Activated naive CD4-positive, alpha-beta T cell treated with anti-CD3 and anti-CD28 coated beads, Interleukin-2, amount 50 U/mL, for 24 hours (primary cell): Measurements from ENCODE around the gene UVRAG.
"Not testable (repeated sequence)": the region's sequence is repeated elsewhere in the genome, so short reads cannot be mapped to it uniquely, and the experiment has no call there.

ENCODE experiments used
- H3K27ac Mint-ChIP-seq: one replicate; pipeline ENCODE4 v1.8.0; 2021; ENCODE audit warnings: mild to moderate bottlenecking, mixed read lengths
- H3K27me3 Mint-ChIP-seq: one replicate; pipeline ENCODE4 v1.8.0; 2021; ENCODE audit warnings: mixed read lengths
- H3K36me3 Mint-ChIP-seq: one replicate; pipeline ENCODE4 v1.8.0; 2021; ENCODE audit warnings: mixed read lengths
- H3K4me1 Mint-ChIP-seq: one replicate; pipeline ENCODE4 v1.8.0; 2021; ENCODE audit warnings: mixed read lengths
- H3K4me3 Mint-ChIP-seq: one replicate; pipeline ENCODE4 v1.8.0; 2021; ENCODE audit warnings: mild to moderate bottlenecking, mixed read lengths
- H3K9me3 Mint-ChIP-seq: one replicate; pipeline ENCODE4 v1.8.0; 2021; ENCODE audit warnings: mixed read lengths

UVRAG gene

GRCh38 chr11:75868990-75869389 is 54.0 kb downstream of the UVRAG start:
- Mint-ChIP-seq H3K27ac (no peak overlapping the region), H3K4me3 (no peak overlapping the region)

DNA sequence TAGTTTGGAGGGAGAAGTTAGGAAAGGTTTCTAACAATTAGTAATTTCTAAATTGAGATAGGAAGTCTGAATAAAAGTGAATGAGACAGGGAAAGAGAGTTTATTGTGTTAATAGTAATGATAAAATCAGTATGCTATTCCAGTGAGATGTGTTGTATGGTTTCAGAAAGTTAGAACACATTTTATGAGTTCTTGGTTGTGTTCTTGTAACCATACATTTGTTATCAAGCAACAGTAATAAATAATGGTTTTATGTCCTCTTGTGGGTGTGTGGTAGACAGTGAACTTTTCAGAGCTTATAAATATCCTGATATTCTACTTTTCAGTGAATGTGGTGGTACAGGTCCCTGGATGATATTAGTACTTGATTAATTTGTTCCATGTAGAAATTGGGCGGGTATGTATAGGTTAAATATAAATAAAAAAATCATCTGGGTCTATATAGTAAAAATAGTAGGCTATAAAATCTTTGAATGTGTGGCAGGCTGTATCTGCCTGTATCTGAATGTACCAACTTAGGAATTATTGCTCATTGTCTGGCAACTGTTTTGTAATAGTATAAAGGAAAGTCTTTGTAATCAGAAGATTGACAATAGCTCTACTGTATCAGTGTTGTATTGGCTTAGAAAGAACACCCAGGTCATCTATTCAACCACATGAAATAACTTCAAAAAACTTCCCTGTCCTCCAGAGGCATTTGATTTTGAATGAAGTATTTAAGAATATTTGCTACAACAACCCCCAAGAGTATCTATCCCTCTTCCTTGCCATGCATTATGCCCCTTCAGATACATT is 54.8 kb downstream of the UVRAG start:
- H3K27me3 Mint-ChIP-seq = no peaks in the 10 kb centered on the region
- H3K27ac Mint-ChIP-seq = no peak overlapping the region
- no peak overlapping the region for H3K4me3 Mint-ChIP-seq
- H3K9me3 Mint-ChIP-seq = no peaks in the 10 kb centered on the region
- H3K4me1 Mint-ChIP-seq = peaks cover 32% of the 10 kb centered on the region
- H3K36me3 Mint-ChIP-seq = no peaks in the 10 kb centered on the region

More at GRCh38 chr11:75868990-75869389, 54.0 kb downstream of the UVRAG start:
- peaks cover 29% of the 10 kb centered on the region for H3K4me1 Mint-ChIP-seq
- H3K36me3 Mint-ChIP-seq = no peaks in the 10 kb centered on the region
- no peaks in the 10 kb centered on the region for H3K27me3 Mint-ChIP-seq
- no peaks in the 10 kb centered on the region for H3K9me3 Mint-ChIP-seq

DNA sequence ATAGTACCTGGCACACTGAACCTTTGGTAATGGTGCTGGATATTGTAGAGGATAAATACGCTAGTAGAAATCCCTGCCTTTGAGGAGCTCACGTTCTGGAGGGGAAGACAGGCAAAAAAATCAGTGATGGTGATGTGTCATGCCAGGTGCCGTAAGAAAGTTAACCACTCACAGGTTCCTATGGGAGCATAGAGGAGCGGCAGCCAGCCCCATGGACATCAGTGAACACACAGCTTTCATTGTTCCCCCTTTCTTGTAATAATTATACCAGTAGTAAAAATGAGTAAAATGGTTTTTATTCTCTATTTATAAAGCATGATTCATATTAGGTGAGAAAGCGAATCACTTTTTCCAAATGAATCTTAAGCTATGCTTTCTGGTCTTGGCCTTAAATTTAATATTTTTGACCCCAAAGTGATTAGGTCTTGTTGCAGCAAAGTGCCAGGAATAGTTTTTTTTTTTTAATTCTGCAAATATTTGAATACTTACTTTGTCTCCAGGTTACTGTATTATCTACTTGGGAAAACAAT is 57.9 kb downstream of the UVRAG start:
- Mint-ChIP-seq H3K4me1 (peaks cover 19% of the 10 kb centered on the region), H3K4me3 (no peak overlapping the region), H3K9me3 (no peaks in the 10 kb centered on the region), H3K27me3 (no peaks in the 10 kb centered on the region), H3K36me3 (no peaks in the 10 kb centered on the region), H3K27ac (peak overlapping the region; percentile 30)

- H3K4me1 Mint-ChIP-seq = peaks cover 18% of the 10 kb centered on the region
- H3K36me3 Mint-ChIP-seq = no peaks in the 10 kb centered on the region
- H3K27ac Mint-ChIP-seq = peak overlapping the region; percentile 8
- no peaks in the 10 kb centered on the region for H3K27me3 Mint-ChIP-seq
- H3K4me3 Mint-ChIP-seq = no peak overlapping the region
- H3K9me3 Mint-ChIP-seq = no peaks in the 10 kb centered on the region
Measured at GRCh38 chr11:75873417-75874221, 58.6 kb downstream of the UVRAG start.

- no peaks in the 10 kb centered on the region for H3K27me3 Mint-ChIP-seq
- H3K9me3 Mint-ChIP-seq = no peaks in the 10 kb centered on the region
- H3K4me1 Mint-ChIP-seq = peaks cover 24% of the 10 kb centered on the region
- H3K4me3 Mint-ChIP-seq = no peak overlapping the region
- peaks cover 9% of the 10 kb centered on the region for H3K36me3 Mint-ChIP-seq
- H3K27ac Mint-ChIP-seq = no peak overlapping the region
Measured at GRCh38 chr11:75874684-75875341, 59.8 kb downstream of the UVRAG start.

GRCh38 chr11:75877327-75877726 is 62.3 kb downstream of the UVRAG start:
- H3K4me3 Mint-ChIP-seq, H3K27ac Mint-ChIP-seq, H3K9me3 Mint-ChIP-seq, H3K27me3 Mint-ChIP-seq: not testable (repeated sequence)
- Mint-ChIP-seq H3K4me1 (peaks cover 24% of the 10 kb centered on the region), H3K36me3 (peaks cover 11% of the 10 kb centered on the region)

- H3K4me1 Mint-ChIP-seq = peaks cover 19% of the 10 kb centered on the region
- H3K36me3 Mint-ChIP-seq = peaks cover 13% of the 10 kb centered on the region
- not testable (repeated sequence) for H3K27me3 Mint-ChIP-seq, H3K27ac Mint-ChIP-seq, H3K9me3 Mint-ChIP-seq, H3K4me3 Mint-ChIP-seq
Measured at GRCh38 chr11:75877931-75878330, 62.9 kb downstream of the UVRAG start.

GRCh38 chr11:75878933-75879332 is 63.9 kb downstream of the UVRAG start:
- Mint-ChIP-seq H3K36me3 (peaks cover 13% of the 10 kb centered on the region), H3K9me3 (no peaks in the 10 kb centered on the region), H3K27me3 (no peaks in the 10 kb centered on the region), H3K27ac (no peak overlapping the region), H3K4me3 (no peak overlapping the region), H3K4me1 (peaks cover 11% of the 10 kb centered on the region)

DNA sequence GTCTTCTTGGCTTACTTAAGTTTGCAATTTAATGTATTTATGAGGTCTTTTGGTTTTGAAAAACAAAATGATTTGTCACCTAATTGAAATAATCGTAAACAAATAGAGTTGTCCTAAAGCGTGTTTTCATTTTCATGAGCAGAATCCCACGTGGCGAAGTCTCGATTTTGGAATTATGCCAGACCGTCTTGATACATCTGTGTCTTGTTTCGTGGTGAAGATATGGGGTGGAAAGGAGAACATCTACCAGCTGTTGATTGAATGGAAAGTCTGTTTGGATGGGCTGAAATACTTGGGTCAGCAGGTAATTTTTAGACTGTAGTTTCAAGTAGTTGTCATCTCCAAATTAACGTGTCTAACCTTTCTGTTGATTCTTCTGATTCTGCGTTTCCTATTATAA is 64.7 kb downstream of the UVRAG start:
- Mint-ChIP-seq H3K9me3 (no peaks in the 10 kb centered on the region), H3K27ac (no peak overlapping the region), H3K27me3 (no peaks in the 10 kb centered on the region), H3K4me1 (peaks cover 11% of the 10 kb centered on the region), H3K4me3 (no peak overlapping the region), H3K36me3 (peaks cover 15% of the 10 kb centered on the region)

DNA sequence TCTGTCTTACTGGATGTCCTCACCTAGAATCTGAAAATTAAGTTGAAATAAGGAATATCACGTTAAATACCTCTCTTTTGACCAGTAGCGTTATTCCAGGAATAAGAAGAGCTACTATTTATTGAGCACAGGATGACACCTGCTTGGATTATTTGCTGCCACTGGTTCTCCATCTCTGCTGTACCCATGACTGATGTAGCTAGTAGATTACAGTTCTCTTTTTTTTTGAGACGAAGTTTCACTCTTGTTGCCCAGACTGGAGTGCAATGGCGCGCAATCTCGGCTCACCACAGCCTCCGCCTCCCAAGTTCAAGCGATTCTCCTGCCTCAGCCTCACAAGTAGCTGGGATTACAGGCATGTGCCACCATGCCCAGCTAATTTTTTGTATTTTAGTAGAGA is 65.3 kb downstream of the UVRAG start:
- not testable (repeated sequence) for H3K27me3 Mint-ChIP-seq, H3K9me3 Mint-ChIP-seq, H3K4me3 Mint-ChIP-seq, H3K27ac Mint-ChIP-seq
- H3K4me1 Mint-ChIP-seq = peaks cover 11% of the 10 kb centered on the region
- peaks cover 15% of the 10 kb centered on the region for H3K36me3 Mint-ChIP-seq

GRCh38 chr11:75884321-75884720 is 69.3 kb downstream of the UVRAG start:
- no peak overlapping the region for H3K27ac Mint-ChIP-seq
- H3K27me3 Mint-ChIP-seq = no peaks in the 10 kb centered on the region
- no peak overlapping the region for H3K4me3 Mint-ChIP-seq
- no peaks in the 10 kb centered on the region for H3K9me3 Mint-ChIP-seq
- H3K4me1 Mint-ChIP-seq = peaks cover 7% of the 10 kb centered on the region
- H3K36me3 Mint-ChIP-seq = peaks cover 11% of the 10 kb centered on the region

DNA sequence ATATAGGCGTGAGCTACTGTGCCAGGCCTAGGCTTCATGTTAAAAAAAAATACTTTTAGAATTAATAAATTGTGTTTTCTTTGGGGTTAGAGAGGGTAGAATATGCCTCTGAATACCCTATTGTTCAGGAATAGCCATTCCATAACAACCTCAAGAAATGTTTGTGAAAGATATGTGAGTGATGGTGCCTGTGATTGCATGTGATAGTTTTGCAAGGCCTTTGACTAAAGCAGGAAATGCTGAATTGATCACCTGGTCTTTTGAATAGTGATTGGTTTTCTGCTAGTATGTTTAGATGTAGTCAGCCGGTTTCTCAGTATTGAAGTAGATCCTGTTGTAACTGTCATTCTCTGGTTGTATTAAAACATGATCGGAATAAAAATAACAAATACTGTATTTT is 73.4 kb downstream of the UVRAG start:
- Mint-ChIP-seq H3K4me1 (peaks cover 17% of the 10 kb centered on the region), H3K27me3 (no peaks in the 10 kb centered on the region), H3K36me3 (peaks cover 13% of the 10 kb centered on the region), H3K4me3 (no peak overlapping the region), H3K9me3 (no peaks in the 10 kb centered on the region), H3K27ac (no peak overlapping the region)

DNA sequence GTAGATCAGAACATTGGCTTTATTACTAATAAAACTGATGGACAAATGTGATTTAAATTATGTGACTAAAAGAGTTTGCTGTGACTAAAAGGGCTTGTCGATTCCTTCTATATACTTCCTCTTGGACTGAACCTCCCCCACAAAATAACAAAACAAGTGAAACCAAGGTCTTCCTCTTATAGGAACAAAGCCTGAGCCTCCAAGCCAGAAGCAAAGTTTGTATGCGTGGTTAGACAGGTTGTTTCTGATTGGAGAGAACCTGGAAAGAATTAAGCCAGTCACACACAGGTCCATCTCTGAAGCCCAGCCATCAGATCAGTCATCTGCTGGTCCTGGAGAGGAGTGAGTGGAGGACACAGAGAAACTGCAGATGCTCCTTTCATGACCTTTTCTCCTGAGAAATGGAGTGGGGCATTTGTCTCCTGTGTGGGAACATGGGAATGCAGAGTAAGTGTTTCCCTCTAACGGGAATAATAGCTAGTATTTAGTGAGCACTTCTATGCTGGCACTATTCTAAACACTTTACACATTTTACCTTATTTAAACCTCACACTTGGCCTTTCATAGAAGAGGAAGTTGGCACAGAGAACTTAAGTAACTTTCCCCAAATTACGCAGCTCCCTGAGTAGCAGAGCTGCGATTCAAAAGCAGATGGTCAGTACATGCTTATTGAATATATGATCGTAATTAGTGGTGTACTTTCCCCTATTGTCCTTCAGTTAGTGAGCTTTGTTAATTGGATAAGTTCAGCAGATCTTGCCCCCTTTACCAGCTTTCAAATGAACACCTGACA is 77.1 kb downstream of the UVRAG start:
- Mint-ChIP-seq H3K27ac (peak overlapping the region; percentile 17), H3K27me3 (no peaks in the 10 kb centered on the region), H3K4me3 (no peak overlapping the region), H3K4me1 (peaks cover 26% of the 10 kb centered on the region), H3K9me3 (no peaks in the 10 kb centered on the region), H3K36me3 (peaks cover 9% of the 10 kb centered on the region)

- Mint-ChIP-seq H3K27me3 (no peaks in the 10 kb centered on the region), H3K4me1 (peaks cover 26% of the 10 kb centered on the region)
Measured at GRCh38 chr11:75893251-75893650, 78.2 kb downstream of the UVRAG start.

GRCh38 chr11:75894036-75894585 is 79.1 kb downstream of the UVRAG start:
- no peaks in the 10 kb centered on the region for H3K9me3 Mint-ChIP-seq
- peaks cover 26% of the 10 kb centered on the region for H3K4me1 Mint-ChIP-seq
- H3K4me3 Mint-ChIP-seq = no peak overlapping the region
- peak overlapping the region; percentile 86 for H3K27ac Mint-ChIP-seq
- no peaks in the 10 kb centered on the region for H3K27me3 Mint-ChIP-seq
- H3K36me3 Mint-ChIP-seq = peaks cover 9% of the 10 kb centered on the region

More at GRCh38 chr11:75893251-75893650, 78.2 kb downstream of the UVRAG start:
- H3K4me3 Mint-ChIP-seq = no peak overlapping the region
- H3K9me3 Mint-ChIP-seq = no peaks in the 10 kb centered on the region
- no peak overlapping the region for H3K27ac Mint-ChIP-seq
- peaks cover 9% of the 10 kb centered on the region for H3K36me3 Mint-ChIP-seq
